Tibial nerve (tissue), 4 donors: ENCODE data around the gene ITGA3. TPM values are rescaled to one million over a fixed set of nuclear protein-coding genes. Genes with fewer than 3 reads are reported as not detected.
"Not testable (repeated sequence)": the region's sequence is repeated elsewhere in the genome, so short reads cannot be mapped to it uniquely, and the experiment has no call there.

Experiments
- DNase-seq, 2 donors: peaks; one replicate each; pipeline ENCODE4 v3.0.0-alpha.2; 2019; ENCODE audit warnings: low spot score in 2 of 2
- H3K27ac ChIP-seq, 4 donors: fragments of 200-600 bp; sonication (generic) in 3 of 4; one replicate each; pipeline ENCODE4 v1.5.1; 2017 to 2019; ENCODE audit warnings: mild to moderate bottlenecking in 1 of 4
- H3K27me3 ChIP-seq, 2 donors: fragments of 200-600 bp; sonication (generic) in 1 of 2; one replicate each; pipeline versions ENCODE4 v1.5.1 to v1.6.0; 2017 to 2019
- H3K36me3 ChIP-seq, 3 donors: fragments of 200-600 bp; sonication (generic); one replicate each; pipeline ENCODE4 v1.5.1; 2018 to 2019
- H3K4me1 ChIP-seq, 4 donors: fragments of 200-600 bp; sonication (generic) in 3 of 4; one replicate each; pipeline ENCODE4 v1.5.1; 2017 to 2019
- H3K4me3 ChIP-seq, 4 donors: fragments of 200-600 bp; sonication (generic) in 3 of 4; one replicate each; pipeline ENCODE4 v1.5.1; 2017 to 2019; ENCODE audit warnings: mild to moderate bottlenecking in 1 of 4, moderate library complexity in 1 of 4
- H3K9me3 ChIP-seq, 4 donors: fragments of 200-600 bp; sonication (generic) in 3 of 4; one replicate each; pipeline ENCODE4 v1.5.1; 2017 to 2019
- CTCF ChIP-seq, 5 experiments: fragments of 200-600 bp in 3 of 5; fragments of 450-650 bp in 2 of 5; sonication (generic) in 3 of 5; IDR thresholded peaks; one replicate each; pipeline ENCODE4 v1.5.1; 2016 to 2019; ENCODE audit warnings: antibody characterized with exemption in 5 of 5, mild to moderate bottlenecking in 3 of 5, moderate library complexity in 2 of 5
- EP300 ChIP-seq, 2 donors: sonication (generic); formaldehyde crosslinking; IDR thresholded peaks; one replicate each; pipeline ENCODE4 v1.6.1; 2017; ENCODE audit warnings: antibody characterized with exemption in 2 of 2, mild to moderate bottlenecking in 1 of 2
- POLR2A ChIP-seq, 2 donors: fragments of 450-650 bp; IDR thresholded peaks; one replicate each; pipeline ENCODE4 v1.6.1; 2017; ENCODE audit warnings: antibody characterized with exemption in 2 of 2, mild to moderate bottlenecking in 2 of 2, moderate library complexity in 2 of 2
- WGBS, 2 donors: methylation state at CpG; one replicate each; pipeline ENCODE4 v1.1.5; 2018; 5-methylcytosine and 5-hydroxymethylcytosine counted together
- total RNA-seq, 4 donors: library from RNA; depleted of rRNA; stranded (reverse); fragments of >200 nt; gene quantifications; one replicate each; pipeline ENCODE4 v1.1.0, GENCODE V29; 2016

Gene ITGA3
- total RNA-seq, 4 donors from 2014 or later = 59.2 to 85.7 (median 69.1) TPM

GRCh38 chr17:50037321-50038107 is 18.4 kb upstream of the ITGA3 start:
- H3K4me1 ChIP-seq = peaks cover 0 to 20% (median 10%) of the 10 kb centered on the region in 4 donors
- H3K27me3 ChIP-seq = no peaks in the 10 kb centered on the region
- no peak overlapping the region for H3K4me3 ChIP-seq
- no peaks in the 10 kb centered on the region for H3K36me3 ChIP-seq
- H3K9me3 ChIP-seq = no peaks in the 10 kb centered on the region
- WGBS, 2 donors = 40 to 46% methylated on average over 10 to 12 of the region's 14 CpGs
- TF ChIP-seq POLR2A (IDR thresholded peaks at IDR 0.05) (no peak), EP300 (IDR thresholded peaks at IDR 0.05) (peak in 1 of 2 donors; percentile 26), CTCF (IDR thresholded peaks at IDR 0.05) (no peak)
- DNase-seq = peak in 1 of 2 donors; percentile 14
- H3K27ac ChIP-seq = peak overlapping the region in 2 of 4 donors; percentile 58 to 69

GRCh38 chr17:50039058-50039457 is 16.9 kb upstream of the ITGA3 start:
- no peaks in the 10 kb centered on the region for H3K27me3 ChIP-seq
- no peak overlapping the region for H3K4me3 ChIP-seq
- 73 to 84% methylated on average over 4 of the region's 4 CpGs for WGBS, 2 donors
- TF ChIP-seq CTCF (IDR thresholded peaks at IDR 0.05) (no peak), POLR2A (IDR thresholded peaks at IDR 0.05) (no peak), EP300 (IDR thresholded peaks at IDR 0.05) (no peak)
- H3K4me1 ChIP-seq = peaks cover 0 to 31% (median 16%) of the 10 kb centered on the region in 4 donors
- no peak for DNase-seq
- H3K9me3 ChIP-seq = no peaks in the 10 kb centered on the region
- no peak overlapping the region for H3K27ac ChIP-seq
- H3K36me3 ChIP-seq = no peaks in the 10 kb centered on the region

GRCh38 chr17:50040496-50040895 is 15.4 kb upstream of the ITGA3 start:
- not testable (repeated sequence) for H3K4me3 ChIP-seq, H3K27ac ChIP-seq, DNase-seq, H3K36me3 ChIP-seq, H3K9me3 ChIP-seq, H3K27me3 ChIP-seq
- 91 to 92% methylated on average over 5 of the region's 5 CpGs for WGBS, 2 donors
- H3K4me1 ChIP-seq = peaks cover 0 to 44% (median 17%) of the 10 kb centered on the region in 4 donors

GRCh38 chr17:50042211-50042610 is 13.7 kb upstream of the ITGA3 start:
- H3K27ac ChIP-seq = no peak overlapping the region
- no peaks in the 10 kb centered on the region for H3K36me3 ChIP-seq
- TF ChIP-seq CTCF (IDR thresholded peaks at IDR 0.05) (no peak), POLR2A (IDR thresholded peaks at IDR 0.05) (no peak), EP300 (IDR thresholded peaks at IDR 0.05) (no peak)
- H3K4me1 ChIP-seq = peaks cover 0 to 51% (median 20%) of the 10 kb centered on the region in 4 donors
- no peaks in the 10 kb centered on the region for H3K9me3 ChIP-seq
- no peak overlapping the region for H3K4me3 ChIP-seq
- 95 to 97% methylated on average over 5 of the region's 5 CpGs for WGBS, 2 donors
- DNase-seq = peak in 1 of 2 donors; percentile 4
- no peaks in the 10 kb centered on the region for H3K27me3 ChIP-seq

GRCh38 chr17:50043290-50044148 is 12.4 kb upstream of the ITGA3 start:
- Histone ChIP-seq H3K4me1 (peaks cover 0 to 53% (median 19%) of the 10 kb centered on the region in 4 donors), H3K9me3 (no peaks in the 10 kb centered on the region), H3K27ac (peak overlapping the region; percentile 30 to 75 (median 48)), H3K36me3 (no peaks in the 10 kb centered on the region), H3K27me3 (no peaks in the 10 kb centered on the region), H3K4me3 (no peak overlapping the region)
- DNase-seq = peak; percentile 16 to 27
- WGBS, 2 donors = 37 to 43% methylated on average over 15 of the region's 16 CpGs
- TF ChIP-seq EP300 (IDR thresholded peaks at IDR 0.05) (peak; percentile 43 to 58), CTCF (IDR thresholded peaks at IDR 0.05) (no peak)
